DMS 273 (cell line): ENCODE measurements around the gene MRPL42.
"Not testable (repeated sequence)": the region's sequence is repeated elsewhere in the genome, so short reads cannot be mapped to it uniquely, and the experiment has no call there.

Experiments used
- DNase-seq: peaks from one replicate; lab custom pipeline; 2025; ENCODE audit not compliant: unreplicated experiment; lab: John Stamatoyannopoulos, UW

MRPL42 gene

DNA sequence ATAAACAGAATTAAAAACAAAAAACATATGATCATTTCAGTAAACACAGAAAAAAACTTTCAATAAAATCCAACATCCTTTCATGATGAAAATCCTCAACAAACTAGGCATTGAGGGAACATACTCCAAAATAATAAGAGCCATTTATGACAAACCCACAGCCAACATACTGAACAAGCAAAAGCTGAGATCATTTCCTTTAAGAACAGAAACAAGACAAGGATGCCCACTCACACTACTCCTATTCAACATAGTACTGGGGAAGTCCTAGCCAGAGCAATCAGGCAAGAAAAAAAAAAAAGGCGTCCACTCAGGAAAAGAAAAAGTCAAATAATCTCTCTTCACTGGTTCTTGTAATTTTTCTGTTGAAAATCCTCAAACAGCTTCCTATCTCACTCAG, 30.1 kb downstream of the MRPL42 start:
- no peak for DNase-seq

DNA sequence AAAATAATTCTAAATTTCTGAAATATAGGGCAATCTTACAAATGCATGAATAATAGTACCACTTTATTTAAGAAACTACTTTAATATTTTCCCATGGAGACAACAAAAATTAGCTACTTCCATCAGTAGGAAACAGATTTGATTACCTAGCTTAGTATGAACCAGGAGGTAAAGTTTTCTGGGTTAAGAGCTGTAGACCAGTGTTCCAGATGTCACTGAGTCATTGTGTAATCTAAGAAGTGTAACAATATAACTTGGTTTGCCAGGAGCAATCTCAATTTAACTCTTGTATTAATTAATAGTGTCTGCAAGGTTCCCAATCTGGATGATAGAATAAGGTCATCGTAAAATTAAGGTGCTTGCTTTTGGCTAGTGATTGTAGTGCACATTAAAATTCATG, 31.5 kb downstream of the MRPL42 start:
- not testable (repeated sequence) for DNase-seq

DNA sequence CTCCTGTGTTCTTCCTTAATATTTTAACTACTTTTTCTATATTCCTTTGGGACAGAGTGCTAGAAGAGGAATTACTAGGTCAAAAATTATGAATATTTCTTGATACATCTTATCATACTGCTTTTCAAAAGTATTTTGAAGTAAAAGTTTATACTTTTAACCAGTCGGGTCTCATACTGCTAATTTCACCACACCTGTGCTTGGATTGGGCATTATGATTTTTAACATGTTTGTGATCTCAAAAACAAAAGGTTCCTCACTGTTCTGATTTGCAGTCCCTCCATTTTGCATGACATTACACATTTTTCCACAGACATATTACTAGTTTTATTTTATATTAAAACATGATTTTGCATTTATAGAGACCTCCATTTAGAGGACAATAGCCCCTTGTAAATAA, 32.9 kb downstream of the MRPL42 start:
- DNase-seq = no peak

GRCh38 chr12:93500667-93501066, 33.4 kb downstream of the MRPL42 start:
- no peak for DNase-seq

GRCh38 chr12:93502802-93503623, 35.7 kb downstream of the MRPL42 start:
- DNase-seq = peak; percentile 59

DNA sequence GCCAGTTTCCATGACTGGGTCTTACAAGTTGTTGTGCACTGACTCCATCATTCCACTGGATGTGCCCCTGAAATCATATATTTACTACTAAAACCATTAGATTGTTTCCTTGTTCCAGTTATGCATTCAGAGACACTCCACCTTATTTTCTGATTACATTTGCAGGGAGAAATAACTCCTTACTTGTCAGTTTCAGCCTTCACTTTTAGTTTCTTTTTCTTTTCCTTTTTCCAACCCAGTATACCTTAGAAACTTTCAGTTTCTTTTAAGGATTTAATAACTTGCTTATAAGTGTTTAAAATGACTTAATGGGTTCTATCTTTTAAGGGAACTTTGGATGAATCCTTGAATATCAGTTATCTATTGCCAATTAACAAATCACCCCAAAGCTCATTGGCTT, 39.9 kb downstream of the MRPL42 start:
- no peak for DNase-seq

DNA sequence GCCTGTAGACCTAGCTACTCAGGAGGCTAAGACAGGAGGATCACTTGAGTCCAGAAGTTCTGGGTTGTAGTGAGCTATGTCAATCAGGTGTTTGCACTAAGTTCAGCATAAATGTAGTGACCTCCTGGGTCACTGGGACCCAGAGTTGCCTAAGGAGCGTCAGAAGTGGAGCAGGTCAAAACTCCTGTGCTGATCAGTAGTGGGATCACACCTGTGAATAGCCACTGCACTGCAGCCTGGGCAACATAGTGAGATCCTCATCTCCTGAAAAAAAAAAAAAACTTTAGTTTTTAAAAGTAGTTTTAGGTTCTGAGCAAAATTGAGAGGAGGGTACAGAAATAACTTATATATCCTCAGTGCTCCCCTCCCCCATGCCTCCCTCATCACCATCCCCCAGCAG, 42.2 kb downstream of the MRPL42 start:
- DNase-seq = no peak

DNA sequence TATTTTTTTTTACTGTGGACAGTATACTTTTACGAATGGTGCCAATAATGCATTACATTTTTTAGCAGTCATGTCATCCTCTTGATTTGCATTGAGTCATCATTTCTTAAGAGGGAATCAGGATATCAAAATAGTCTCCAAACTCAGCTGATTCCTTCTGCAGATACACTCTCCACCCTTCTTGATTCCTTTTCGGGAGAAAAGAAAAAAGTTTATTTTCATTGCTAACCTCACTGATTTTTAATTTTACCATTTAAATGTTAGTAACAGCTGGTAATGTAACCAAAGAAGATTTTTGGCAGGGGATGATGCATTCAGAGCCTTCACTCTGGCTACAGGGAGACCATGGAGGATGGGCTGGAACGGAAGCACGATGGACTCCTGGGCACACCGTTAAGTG, 47.5 kb downstream of the MRPL42 start:
- peak; percentile 26 for DNase-seq

DNA sequence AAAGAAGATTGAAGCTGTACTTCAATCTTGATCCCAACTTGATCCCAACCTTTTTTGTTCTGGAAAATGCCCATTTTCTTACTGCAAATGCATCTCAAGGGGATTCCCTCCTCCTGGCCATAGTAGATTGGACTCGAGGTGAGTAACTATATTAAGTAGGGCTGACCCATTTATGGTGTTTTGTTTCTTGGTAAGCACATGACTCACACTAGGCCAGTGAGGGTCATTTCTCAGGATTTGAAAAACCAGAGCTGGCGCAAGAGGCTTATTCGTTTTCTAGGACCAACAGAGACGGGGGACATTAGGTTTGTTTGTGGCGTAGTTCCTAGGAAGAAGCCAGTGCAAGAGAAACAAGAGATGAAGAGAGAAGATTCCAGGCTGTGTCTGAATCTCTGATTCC, 51.4 kb downstream of the MRPL42 start:
- no peak for DNase-seq

- no peak for DNase-seq
These were observed 52.5 kb downstream of the MRPL42 start for GRCh38 chr12:93519859-93520258.

DNA sequence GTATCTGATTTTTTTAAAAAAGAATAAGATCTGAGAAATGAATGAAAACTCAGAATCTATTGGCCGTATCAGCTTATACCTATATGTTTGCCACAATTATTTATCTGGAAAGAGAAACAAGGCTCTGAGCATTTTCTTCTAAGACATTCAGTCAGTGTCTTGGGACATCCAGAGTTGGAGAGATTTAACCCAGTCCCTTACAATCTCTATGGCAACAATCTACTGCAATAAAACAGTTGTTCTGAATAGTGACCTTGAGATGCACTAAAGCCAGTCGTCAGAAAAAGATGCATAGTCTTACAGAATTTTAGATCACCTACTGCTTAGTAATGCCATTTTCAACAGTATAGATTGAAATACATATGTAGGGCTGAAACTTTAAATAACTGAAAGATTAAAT, 53.1 kb downstream of the MRPL42 start:
- DNase-seq = no peak

DNA sequence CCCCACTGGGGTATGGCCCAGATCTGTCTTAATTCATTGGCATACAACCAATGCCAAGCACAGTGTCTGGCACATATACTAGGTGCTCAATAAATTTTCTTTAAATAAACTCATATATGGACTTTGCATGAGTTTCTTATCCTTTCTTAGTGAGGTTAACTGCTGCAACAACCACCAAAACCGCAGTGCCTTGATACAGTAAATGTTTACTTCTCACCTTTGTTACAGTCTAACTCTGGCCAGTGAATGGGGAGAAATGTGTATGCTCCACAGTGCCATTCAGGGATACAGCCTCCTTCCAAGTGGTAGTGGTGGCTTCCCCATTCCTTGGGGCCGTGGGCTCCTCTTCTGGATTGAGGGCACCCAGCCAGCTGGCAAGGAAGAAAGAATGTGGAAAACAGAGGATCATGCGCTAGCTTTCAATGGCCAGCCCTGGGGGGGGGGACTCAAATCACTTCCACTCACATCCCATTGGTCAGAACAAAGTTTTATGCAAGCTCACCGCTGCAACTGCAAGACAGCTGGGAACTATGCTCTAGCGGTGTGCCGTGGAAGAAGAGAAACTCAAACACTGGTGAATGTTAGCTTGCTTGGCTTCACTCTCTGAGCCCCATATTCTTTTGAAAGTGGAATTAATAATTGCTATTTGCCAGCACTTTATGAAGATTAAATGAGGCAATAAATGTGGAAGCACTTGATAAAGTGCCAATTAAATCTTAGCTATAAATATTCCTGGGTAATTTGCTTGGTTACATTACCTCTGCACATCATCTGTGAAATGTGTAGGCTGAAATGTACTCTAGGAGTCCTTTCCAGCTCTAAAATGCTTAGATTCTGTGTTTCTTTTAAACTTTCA, 54.1 kb downstream of the MRPL42 start:
- peak; percentile 7 for DNase-seq

DNA sequence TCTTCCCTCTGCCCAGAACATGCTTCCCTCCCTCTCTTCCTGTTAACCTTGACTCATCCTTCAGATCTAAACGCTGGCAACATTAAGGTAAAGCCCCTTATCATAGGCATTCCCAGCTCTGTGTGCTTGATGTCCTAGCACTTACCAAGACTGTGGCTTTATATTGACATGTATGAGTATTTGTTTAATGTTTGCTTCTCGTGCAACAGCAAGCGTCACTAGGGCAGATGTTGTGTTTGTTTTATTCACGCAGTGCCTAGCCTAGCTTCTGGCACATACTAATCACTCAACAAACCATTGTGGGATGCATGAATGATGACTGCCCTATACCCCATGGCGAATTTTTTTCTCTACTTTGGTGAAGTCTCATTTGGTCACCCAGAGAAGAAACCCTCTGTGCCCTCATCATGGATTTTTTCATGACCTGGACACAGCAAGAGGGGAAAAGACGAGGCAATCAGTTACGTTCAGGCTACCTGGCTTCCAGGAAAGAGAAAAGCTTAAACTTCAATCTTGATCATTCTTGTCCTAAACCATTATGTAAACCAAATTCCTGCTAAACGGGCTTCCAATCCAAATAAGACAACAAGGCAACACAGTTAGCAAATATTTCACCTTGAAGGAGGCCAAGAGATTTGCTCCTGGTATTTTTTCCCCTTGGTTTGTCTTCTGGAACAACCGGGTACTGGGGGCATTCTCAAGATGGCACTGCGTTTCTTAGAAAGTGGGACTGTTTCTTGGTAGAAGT, 57.2 kb downstream of the MRPL42 start:
- no peak for DNase-seq

DNA sequence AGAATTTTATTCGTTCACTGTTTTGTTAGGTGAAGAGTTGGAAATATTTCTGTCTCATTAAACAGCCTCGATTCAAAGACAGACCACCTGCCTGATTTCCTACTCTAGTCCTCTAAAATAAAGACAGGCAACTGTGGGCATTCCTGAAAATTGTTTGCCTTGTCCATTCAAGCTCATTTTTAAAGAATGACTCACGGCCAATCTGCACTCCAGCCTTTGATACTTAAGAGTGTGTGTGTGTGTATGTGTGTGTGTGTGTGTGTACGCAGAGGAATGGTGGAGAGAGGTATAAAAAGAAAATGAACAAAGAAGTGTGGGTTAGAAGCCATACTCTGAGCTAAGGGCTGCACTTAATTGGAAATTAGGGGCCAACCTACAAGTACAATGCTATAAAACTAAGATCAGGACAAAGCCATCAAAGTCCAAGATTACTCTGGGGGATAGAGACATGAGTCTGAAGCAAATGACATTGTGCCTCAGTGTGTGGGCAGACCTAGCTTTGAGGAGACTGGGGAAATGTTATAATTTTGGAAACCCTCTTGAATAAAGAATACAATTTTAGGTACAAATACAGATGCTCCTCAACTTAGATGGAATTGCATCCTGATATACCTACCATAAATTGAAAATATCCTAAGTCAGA, 59.6 kb downstream of the MRPL42 start:
- DNase-seq = no peak

GRCh38 chr12:93530358-93530757, 63.0 kb downstream of the MRPL42 start:
- DNase-seq = no peak

- no peak for DNase-seq
These were observed 66.0 kb downstream of the MRPL42 start for GRCh38 chr12:93533310-93533709.

- no peak for DNase-seq
These were observed 68.9 kb downstream of the MRPL42 start for GRCh38 chr12:93536111-93536765.

DNA sequence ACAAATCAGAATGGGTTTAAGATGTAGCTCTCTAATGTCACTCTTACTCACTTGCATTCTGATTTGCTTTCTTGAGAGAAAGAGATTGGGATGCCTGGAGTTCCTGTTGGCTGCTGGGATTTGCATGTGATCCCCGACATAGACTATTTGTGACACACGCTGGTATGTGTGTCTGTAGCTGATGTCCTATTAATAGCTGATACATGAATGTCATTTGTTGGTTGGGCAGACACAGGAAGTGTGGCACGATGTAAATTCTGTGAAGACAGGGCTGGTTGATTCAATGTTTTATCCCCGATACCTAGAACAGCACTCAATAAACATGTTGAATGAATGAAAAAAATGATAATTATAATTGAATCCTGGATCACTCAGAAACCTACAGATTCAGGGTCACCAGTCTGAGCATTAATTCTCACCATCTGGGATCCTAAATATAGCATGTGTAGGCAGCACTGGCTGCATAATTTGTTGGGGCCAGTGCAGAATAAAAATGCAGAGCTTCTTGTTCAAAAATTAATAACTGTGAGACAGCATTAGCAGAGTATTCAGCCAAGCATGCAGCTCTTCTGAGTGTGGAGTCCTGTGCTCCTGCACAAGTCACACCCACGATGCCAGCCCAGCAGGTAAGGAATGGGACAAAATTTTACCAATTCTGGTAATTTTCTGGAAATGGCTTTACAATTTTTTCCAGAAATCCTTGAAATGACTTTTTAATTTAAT, 69.6 kb downstream of the MRPL42 start:
- peak; percentile 26 for DNase-seq

DNA sequence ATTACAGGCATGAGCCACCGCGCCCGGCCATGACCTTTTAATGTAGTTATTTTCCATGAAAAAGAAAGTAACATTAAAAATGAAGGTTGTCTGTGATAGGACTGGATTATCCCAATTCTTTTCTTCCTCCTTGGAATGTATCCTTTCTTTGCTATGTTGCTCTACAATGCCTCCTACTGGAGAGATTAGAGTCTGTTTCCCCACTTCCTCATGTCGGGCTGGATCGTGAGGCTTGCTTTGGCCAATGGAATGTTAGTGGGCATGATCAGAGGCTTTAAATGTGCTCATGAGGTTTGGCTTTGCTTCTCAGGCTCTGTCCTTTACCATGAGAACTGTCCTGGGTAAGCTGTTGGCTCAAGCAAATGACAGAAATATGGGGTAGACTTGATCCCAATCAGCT, 70.5 kb downstream of the MRPL42 start:
- DNase-seq = no peak

DNA sequence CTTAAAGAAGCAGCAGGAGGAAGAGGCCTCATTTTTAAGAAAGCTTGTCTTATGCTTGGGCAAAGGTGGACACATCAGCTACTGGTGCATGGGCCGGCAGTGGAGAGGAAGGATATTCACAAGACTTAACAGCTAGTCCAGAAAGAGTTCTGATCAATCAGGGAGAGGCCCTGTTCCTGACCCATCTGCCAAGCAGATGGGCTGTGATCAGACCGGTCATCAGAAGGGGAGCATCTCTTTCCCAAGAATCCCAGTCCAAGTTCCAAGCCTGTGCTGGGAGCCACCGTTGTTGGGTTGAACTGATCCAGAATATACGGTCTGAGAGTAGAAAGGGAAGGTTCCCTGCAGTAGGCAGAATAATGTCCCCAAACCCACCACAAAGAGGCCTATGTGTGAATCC, 72.5 kb downstream of the MRPL42 start:
- DNase-seq = no peak
